H1 (cell line): ENCODE results near the gene SH3BP5. TPM values are rescaled to one million over a fixed set of nuclear protein-coding genes. Genes with fewer than 3 reads are reported as not detected.

Experiments used
- CTCF ChIA-PET: fragments of 300-600 bp; sonication (Branson Sonifier 250); formaldehyde crosslinking; loops from one replicate; lab custom pipeline; 2021; ENCODE audit not compliant: partially characterized antibody; lab: Charles Lee
- POLR2A ChIA-PET: fragments of 300-600 bp; sonication (Branson Sonifier 250); formaldehyde crosslinking; loops from one replicate; lab custom pipeline; 2021; ENCODE audit warnings: inconsistent platforms; ENCODE audit not compliant: partially characterized antibody; lab: Charles Lee
- DNase-seq, 2 experiments: peaks; one replicate each; pipeline versions ENCODE4 v3.0.0 to v3.0.0-alpha.2; 2010 to 2022; ENCODE audit warnings: low spot score in 2 of 2, low read depth in 1 of 2, mixed read lengths in 1 of 2
- FAIRE-seq: peaks from 2 replicates; lab custom pipeline; 2011; peaks lifted over from hg19 to GRCh38; lab: Jason Lieb, UNC
- H2AFZ ChIP-seq: 2 replicates; pipeline ENCODE4 v1.8.1; 2012; ENCODE audit warnings: low read length, inconsistent platforms
- H2AK5ac ChIP-seq: 2 replicates; pipeline ENCODE4 v1.6.1; 2013; ENCODE audit warnings: low read depth, low read length
- H2BK120ac ChIP-seq: replicated peaks from 2 replicates; pipeline ENCODE3; 2013; ENCODE audit warnings: low read depth, low read length, inconsistent platforms
- H2BK12ac ChIP-seq: 2 replicates; pipeline ENCODE4 v1.6.1; 2013; ENCODE audit warnings: low read depth, low read length
- H2BK15ac ChIP-seq: 2 replicates; pipeline ENCODE4 v1.6.1; 2013; ENCODE audit warnings: low read length
- H2BK20ac ChIP-seq: 2 replicates; pipeline ENCODE4 v1.6.1; 2013; ENCODE audit warnings: low read length
- H2BK5ac ChIP-seq: 2 replicates; pipeline ENCODE4 v1.6.1; 2013; ENCODE audit warnings: low read depth, low read length
- H3K14ac ChIP-seq: 2 replicates; pipeline ENCODE4 v1.6.1; 2013; ENCODE audit warnings: inconsistent platforms; ENCODE audit not compliant: insufficient read length
- H3K18ac ChIP-seq: 2 replicates; pipeline ENCODE4 v1.6.1; 2013; ENCODE audit warnings: low read length; ENCODE audit errors: extremely low read depth
- H3K23ac ChIP-seq: 2 replicates; pipeline ENCODE4 v1.6.1; 2013; ENCODE audit warnings: inconsistent platforms; ENCODE audit not compliant: insufficient read length
- H3K23me2 ChIP-seq: 2 replicates; pipeline ENCODE4 v1.6.1; 2013; ENCODE audit warnings: low read depth, low read length
- H3K27ac ChIP-seq: 2 replicates; pipeline ENCODE4 v1.6.1; 2011; ENCODE audit warnings: low read depth, low read length, inconsistent platforms
- H3K27me3 ChIP-seq, 4 experiments: replicated peaks in 1 of 4; 1 replicate in 1 of 4; 2 replicates in 3 of 4; pipeline versions ENCODE4 v1.6.1 to v1.8.1; 2011 to 2013; ENCODE audit warnings: low read length in 3 of 4, mild to moderate bottlenecking in 3 of 4, inconsistent platforms in 2 of 4, mixed read lengths in 2 of 4, moderate library complexity in 1 of 4; ENCODE audit not compliant: control insufficient read depth in 3 of 4, insufficient read depth in 3 of 4; ENCODE audit errors: extremely low read depth in 1 of 4
- H3K36me3 ChIP-seq, 4 experiments: 2 replicates each; pipeline versions ENCODE4 v1.6.1 to v1.8.1; 2011 to 2013; ENCODE audit warnings: mild to moderate bottlenecking in 4 of 4, low read length in 3 of 4, moderate library complexity in 2 of 4, control low read depth in 1 of 4, inconsistent platforms in 1 of 4; ENCODE audit not compliant: insufficient read depth in 4 of 4, control insufficient read depth in 2 of 4
- H3K4ac ChIP-seq: replicated peaks from 2 replicates; pipeline ENCODE3; 2013; ENCODE audit warnings: low read length, low read depth, mixed read lengths, inconsistent platforms; ENCODE audit not compliant: insufficient read length
- H3K4me1 ChIP-seq, 4 experiments: replicated peaks in 1 of 4; 1 replicate in 1 of 4; 2 replicates in 3 of 4; pipeline versions ENCODE4 v1.6.1 to v1.8.1; 2011 to 2013; ENCODE audit warnings: low read length in 3 of 4, inconsistent platforms in 2 of 4, mixed read lengths in 1 of 4; ENCODE audit not compliant: insufficient read depth in 4 of 4, control insufficient read depth in 3 of 4
- H3K4me2 ChIP-seq, 2 experiments: 2 replicates each; pipeline versions ENCODE4 v1.6.1 to v1.8.1; 2011 to 2013; ENCODE audit warnings: low read depth in 2 of 2, low read length in 2 of 2, control low read depth in 1 of 2, inconsistent platforms in 1 of 2, mild to moderate bottlenecking in 1 of 2; ENCODE audit not compliant: insufficient read depth in 1 of 2
- H3K4me3 ChIP-seq, 4 experiments: fragments of 200-600, 300-600 bp in 1 of 4; sonication (generic), shearing (Covaris generic), sonication (Bioruptor Twin) in 1 of 4; 2 replicates each; pipeline versions ENCODE4 v1.5.1 to v1.8.1; 2011 to 2016; ENCODE audit warnings: low read length in 4 of 4, low read depth in 3 of 4, control low read depth in 2 of 4, inconsistent platforms in 2 of 4, mild to moderate bottlenecking in 2 of 4, mixed read lengths in 1 of 4, moderate library complexity in 1 of 4; ENCODE audit not compliant: insufficient read depth in 2 of 4; ENCODE audit errors: extremely low read depth in 1 of 4
- H3K56ac ChIP-seq: replicated peaks from 2 replicates; pipeline ENCODE3; 2013; ENCODE audit warnings: low read depth, mild to moderate bottlenecking, mixed read lengths, low read length, inconsistent platforms; ENCODE audit not compliant: insufficient read length
- H3K79me1 ChIP-seq: 2 replicates; pipeline ENCODE4 v1.6.1; 2013; ENCODE audit warnings: low read depth, low read length, control low read depth
- H3K79me2 ChIP-seq, 2 experiments: 2 replicates each; pipeline versions ENCODE4 v1.6.1 to v1.8.1; 2012 to 2013; ENCODE audit warnings: low read length in 2 of 2, mild to moderate bottlenecking in 2 of 2, inconsistent platforms in 1 of 2; ENCODE audit not compliant: insufficient read depth in 2 of 2, control insufficient read depth in 1 of 2
- H3K9ac ChIP-seq, 4 experiments: replicated peaks in 1 of 4; 1 replicate in 1 of 4; 2 replicates in 3 of 4; pipeline versions ENCODE4 v1.6.1 to v1.8.1; 2011 to 2013; ENCODE audit warnings: low read depth in 3 of 4, low read length in 3 of 4, control low read depth in 2 of 4, mild to moderate bottlenecking in 2 of 4, moderate library complexity in 2 of 4, inconsistent platforms in 1 of 4; ENCODE audit errors: extremely low read depth in 1 of 4
- H3K9me3 ChIP-seq, 2 experiments: 2 replicates each; pipeline versions ENCODE4 v1.6.1 to v1.8.1; 2012 to 2013; ENCODE audit warnings: mild to moderate bottlenecking in 2 of 2, moderate library complexity in 2 of 2, control low read depth in 1 of 2, inconsistent platforms in 1 of 2, low read depth in 1 of 2, low read length in 1 of 2, mixed read lengths in 1 of 2; ENCODE audit not compliant: insufficient read depth in 2 of 2
- H4K20me1 ChIP-seq, 2 experiments: replicated peaks in 1 of 2; 2 replicates each; pipeline versions ENCODE3 to v1.8.1; 2011 to 2013; ENCODE audit warnings: inconsistent platforms in 2 of 2, low read length in 2 of 2, mild to moderate bottlenecking in 1 of 2; ENCODE audit not compliant: insufficient read depth in 2 of 2, control insufficient read depth in 1 of 2
- H4K5ac ChIP-seq: 2 replicates; pipeline ENCODE4 v1.6.1; 2013; ENCODE audit warnings: low read length, low read depth, mixed read lengths, inconsistent platforms; ENCODE audit not compliant: insufficient read length
- H4K8ac ChIP-seq: 2 replicates; pipeline ENCODE4 v1.8.0; 2013; ENCODE audit warnings: mild to moderate bottlenecking, moderate library complexity, low read length, inconsistent platforms; ENCODE audit not compliant: insufficient read depth; ENCODE audit errors: extremely low read depth
- H4K91ac ChIP-seq: replicated peaks from 2 replicates; pipeline ENCODE3; 2013; ENCODE audit warnings: low read length, mixed read lengths, inconsistent platforms; ENCODE audit not compliant: insufficient read length
- BACH1 ChIP-seq: IDR thresholded peaks from 2 replicates; pipeline ENCODE4 v1.6.1; 2012; ENCODE audit warnings: low read length, improper control_type of control experiment
- BCL11A ChIP-seq, 2 experiments: IDR thresholded peaks; one replicate each; pipeline ENCODE4 v1.6.1; 2011; ENCODE audit warnings: low read depth in 2 of 2, low read length in 2 of 2, mild to moderate bottlenecking in 2 of 2
- CEBPB ChIP-seq: IDR thresholded peaks from 2 replicates; pipeline ENCODE4 v1.6.1; 2012; ENCODE audit warnings: low read depth, low read length
- CTBP2 ChIP-seq: IDR thresholded peaks from 2 replicates; pipeline ENCODE4 v1.7.0; 2011; ENCODE audit warnings: borderline replicate concordance, mild to moderate bottlenecking, moderate library complexity, mixed read lengths, low read length; ENCODE audit not compliant: insufficient read depth, insufficient read length
- FOSL1 ChIP-seq: IDR thresholded peaks from 2 replicates; pipeline ENCODE4 v1.6.1; 2011; ENCODE audit warnings: mild to moderate bottlenecking, low read depth, low read length, moderate library complexity; ENCODE audit not compliant: insufficient read depth
- MAFK ChIP-seq: IDR thresholded peaks from 2 replicates; pipeline ENCODE4 v1.6.1; 2012; ENCODE audit warnings: low read depth, mild to moderate bottlenecking, improper control_type of control experiment, low read length
- TCF12 ChIP-seq: IDR thresholded peaks from 2 replicates; pipeline ENCODE4 v1.6.1; 2011; ENCODE audit warnings: low read depth, mild to moderate bottlenecking, low read length
- WGBS, 2 experiments: shearing (Covaris generic) in 1 of 2; methylation state at CpG; one replicate each; pipeline versions ENCODE4 v1.1.6 to v1.1.7; 2013 to 2015; ENCODE audit warnings: low lambda C conversion rate in 2 of 2, mixed read lengths in 2 of 2, inconsistent platforms in 1 of 2, low coverage in 1 of 2, missing lambda C conversion rate in 1 of 2; ENCODE audit not compliant: insufficient replicate concordance in 2 of 2, insufficient coverage in 1 of 2, insufficient read length in 1 of 2; ENCODE audit errors: extremely low coverage in 1 of 2, missing lambda C conversion rate in 1 of 2; 5-methylcytosine and 5-hydroxymethylcytosine counted together
- polyA plus RNA-seq, 7 experiments: library from polyadenylated mRNA; depleted of rRNA in 3 of 7; stranded (reverse) in 5 of 7; unstranded in 2 of 7; fragments of >200 nt in 5 of 7; fragments of 200-250 nt in 2 of 7; gene quantifications; 1 replicate in 5 of 7; 2 replicates in 1 of 7; 4 replicates in 1 of 7; pipeline versions ENCODE4 v1.2.1 to v1.2.3, GENCODE V29; 2011 to 2013; ENCODE audit warnings: missing spikeins in 2 of 7, mixed read lengths in 2 of 7
- total RNA-seq: library from RNA; stranded (reverse); fragmentation: NEBNext Ultra II Directional; extraction: Animal tissue kit (Norgen Biotek cat#: 25700); gene quantifications from 2 replicates; pipeline ENCODE4 v1.2.1, GENCODE V29; 2021
- TF ChIP-seq, protein P1 (sequence below): IDR thresholded peaks from 2 replicates; pipeline ENCODE4 v1.6.1; 2012; ENCODE audit warnings: inconsistent platforms

SH3BP5 gene
- total and polyA plus RNA-seq, 2 of the 8 experiments (the other 6 are each of a cell fraction or from before 2014, with no cell fraction given) = 7.1 to 9.7 TPM

DNA sequence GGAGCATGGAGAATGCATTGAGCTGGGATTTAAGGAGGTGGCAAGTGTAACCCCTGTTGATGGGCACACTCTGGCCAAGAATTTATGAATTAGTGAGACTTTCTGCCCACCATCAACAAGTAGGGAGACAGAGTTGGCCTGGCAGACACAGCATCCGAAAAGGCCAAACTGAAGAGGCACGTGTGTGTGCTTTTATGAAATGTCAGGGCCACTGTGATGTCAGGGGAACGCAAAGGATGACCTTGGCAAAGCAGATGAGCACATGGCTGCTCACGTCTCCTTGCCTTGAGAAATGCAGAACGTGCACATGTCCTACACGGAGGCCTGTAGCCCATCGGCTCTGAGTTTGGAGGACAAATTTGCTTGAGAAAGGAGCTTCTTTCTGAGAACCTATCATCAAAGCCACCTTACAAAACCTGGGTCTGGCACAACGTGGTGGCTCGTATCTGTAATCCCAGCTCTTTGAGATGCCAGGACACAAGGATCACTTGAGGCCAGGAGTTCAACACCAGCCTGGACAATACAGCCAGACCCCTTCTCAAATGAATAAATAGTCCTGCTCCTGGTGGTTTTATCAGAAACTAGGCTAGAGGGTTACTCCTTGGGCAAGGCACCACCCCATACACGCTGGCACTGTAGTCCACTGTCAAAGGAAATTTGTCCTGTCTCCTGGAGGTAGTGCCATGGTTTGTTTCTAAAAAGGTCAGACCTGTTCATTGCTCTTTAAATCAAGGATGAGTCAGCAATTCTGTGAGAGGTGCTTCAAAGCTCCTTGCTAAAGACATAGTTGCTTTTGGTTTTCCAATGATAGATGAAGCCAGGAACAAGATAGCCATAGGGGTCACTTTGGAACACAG, 941 bp upstream of the SH3BP5 start:
- no peak overlapping the region for H3K23ac ChIP-seq
- peak overlapping the region in 2 of 4 experiments; percentile 46 to 52; a peak in 4 of 7 replicates for H3K9ac ChIP-seq

More for the DNA sequence above, 941 bp upstream of the SH3BP5 start:
- H2AK5ac ChIP-seq = no peak overlapping the region
- H2BK12ac ChIP-seq = peak overlapping the region; percentile 82; the same call in 1 of the 2 replicates
- peak overlapping the region; percentile 92 for H4K91ac ChIP-seq
- H3K18ac ChIP-seq = peak overlapping the region; percentile 86
- H3K9me3 ChIP-seq = no peaks in the 10 kb centered on the region
- H2BK5ac ChIP-seq = no peak overlapping the region
- H4K8ac ChIP-seq = peak overlapping the region; percentile 94
- no peak overlapping the region for H3K56ac ChIP-seq
- peaks cover 14% of the 10 kb centered on the region for H3K23me2 ChIP-seq
- peaks cover 1 to 20% (median 10%) of the 10 kb centered on the region in 4 experiments; a peak in 6 of 7 replicates for H3K27me3 ChIP-seq
- peak overlapping the region; percentile 65 to 92 (median 84) for H3K4me3 ChIP-seq
- H3K36me3 ChIP-seq = peaks cover 0 to 3% (median 0%) of the 10 kb centered on the region in 4 experiments; a peak in 1 of 8 replicates
- H2BK15ac ChIP-seq = peak overlapping the region; percentile 33; the same call in 1 of the 2 replicates
- no peaks in the 10 kb centered on the region for H4K20me1 ChIP-seq
- no peak for DNase-seq
- peaks cover 3% of the 10 kb centered on the region; the same call in 1 of the 2 replicates for H3K79me1 ChIP-seq
- peak overlapping the region; percentile 8 for H2BK20ac ChIP-seq
- no peak overlapping the region for H3K14ac ChIP-seq
- peak overlapping the region; percentile 0 for H3K4ac ChIP-seq
- peak overlapping the region; percentile 27 for H2BK120ac ChIP-seq
- ChIA-PET CTCF (interaction anchor here (0.8 to 9.4 kb wide), 31 partner anchors 7 to 214 kb away, joined by 3 to 85 read pairs (median 5); partner anchors contain the start of genes EAF1 and METTL6), POLR2A (interaction anchor here (0.7 to 1.4 kb wide), 7 partner anchors 10 to 69 kb away, joined by 3 to 5 read pairs (median 4); no protein-coding TSS in a partner anchor)
- H4K5ac ChIP-seq = peak overlapping the region; percentile 5
- peak; percentile 55; the same call in 1 of the 2 replicates for TF ChIP-seq MAFK
- TF ChIP-seq BCL11A (IDR thresholded peaks at IDR 0.05; ENCODE audit: low read depth in 2 of 2, low read length in 2 of 2) = no peak
- TF ChIP-seq FOSL1 = no peak
- TF ChIP-seq, protein P1, sequence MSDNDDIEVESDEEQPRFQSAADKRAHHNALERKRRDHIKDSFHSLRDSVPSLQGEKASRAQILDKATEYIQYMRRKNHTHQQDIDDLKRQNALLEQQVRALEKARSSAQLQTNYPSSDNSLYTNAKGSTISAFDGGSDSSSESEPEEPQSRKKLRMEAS = peak; percentile 54
- no peak for TF ChIP-seq CTBP2
- TF ChIP-seq CEBPB = no peak
- TF ChIP-seq TCF12 = no peak
- peak; percentile 63 for TF ChIP-seq BACH1
- FAIRE-seq = no peak
- peak overlapping the region; percentile 74 to 91 for H3K4me2 ChIP-seq
- H3K27ac ChIP-seq = no peak overlapping the region
- peak overlapping the region; percentile 95 for H2AFZ ChIP-seq
- H3K79me2 ChIP-seq = no peaks in the 10 kb centered on the region; a peak in 1 of 4 replicates
- peaks cover 0 to 11% (median 9%) of the 10 kb centered on the region in 4 experiments; a peak in 6 of 7 replicates for H3K4me1 ChIP-seq
- 80% methylated on average over 10 of the region's 10 CpGs; no CpG with 5 or more reads in 1 of the 2 experiments for WGBS, 2 experiments
